Sigmoid colon (tissue), 4 donors: Measurements from ENCODE around the gene ATRX.

Experiments used
- CTCF ChIP-seq, 4 experiments: fragments of 450-650 bp in 3 of 4; fragments of 200-600 bp in 1 of 4; IDR thresholded peaks; one replicate each; pipeline ENCODE4 v1.5.1; 2016 to 2019; ENCODE audit warnings: antibody characterized with exemption in 4 of 4, mild to moderate bottlenecking in 3 of 4, moderate library complexity in 2 of 4
- EP300 ChIP-seq, 4 donors: sonication (generic); formaldehyde crosslinking; IDR thresholded peaks; one replicate each; pipeline ENCODE4 v1.6.1; 2017; ENCODE audit warnings: antibody characterized with exemption in 4 of 4
- POLR2AphosphoS5 ChIP-seq, 4 donors: sonication (generic); formaldehyde crosslinking; IDR thresholded peaks; one replicate each; pipeline ENCODE4 v1.6.1; 2017; ENCODE audit warnings: antibody characterized with exemption in 4 of 4

- TF ChIP-seq POLR2AphosphoS5 (IDR thresholded peaks at IDR 0.05) (no peak), EP300 (IDR thresholded peaks at IDR 0.05) (no peak), CTCF (IDR thresholded peaks at IDR 0.05) (no peak)
These were observed 150.6 kb downstream of the ATRX start for GRCh38 chrX:77635373-77635772.
